Airway epithelial cell (primary cell): Measurements from ENCODE around the gene RNASEH2B. TPM values are rescaled to one million over a fixed set of nuclear protein-coding genes. Genes with fewer than 3 reads are reported as not detected.

Experiments
- total RNA-seq: library from RNA; depleted of rRNA; stranded (reverse); fragments of >200 nt; gene quantifications from 2 replicates; pipeline ENCODE4 v1.2.3, GENCODE V29; 2015

Gene RNASEH2B, protein sequence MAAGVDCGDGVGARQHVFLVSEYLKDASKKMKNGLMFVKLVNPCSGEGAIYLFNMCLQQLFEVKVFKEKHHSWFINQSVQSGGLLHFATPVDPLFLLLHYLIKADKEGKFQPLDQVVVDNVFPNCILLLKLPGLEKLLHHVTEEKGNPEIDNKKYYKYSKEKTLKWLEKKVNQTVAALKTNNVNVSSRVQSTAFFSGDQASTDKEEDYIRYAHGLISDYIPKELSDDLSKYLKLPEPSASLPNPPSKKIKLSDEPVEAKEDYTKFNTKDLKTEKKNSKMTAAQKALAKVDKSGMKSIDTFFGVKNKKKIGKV
- 26.4 and 29.1 TPM in 2 replicates for total RNA-seq

GRCh38 chr13:50909605-50910484, at the start of gene RNASEH2B:
Gene RNASEH2B (plus strand): TSS chr13:50909791. CDS start chr13:50910077, 286 bp downstream.

Other genes starting within 250 kb of the RNASEH2B start
- gene DLEU7, start 66.1 kb upstream of the RNASEH2B start, total RNA-seq, result not detected in 2 replicates
- gene C13orf42, start 201.5 kb downstream of the RNASEH2B start, total RNA-seq, result not detected in 2 replicates